Measurements from ENCODE around the gene SBF1.

SBF1 gene

DNA sequence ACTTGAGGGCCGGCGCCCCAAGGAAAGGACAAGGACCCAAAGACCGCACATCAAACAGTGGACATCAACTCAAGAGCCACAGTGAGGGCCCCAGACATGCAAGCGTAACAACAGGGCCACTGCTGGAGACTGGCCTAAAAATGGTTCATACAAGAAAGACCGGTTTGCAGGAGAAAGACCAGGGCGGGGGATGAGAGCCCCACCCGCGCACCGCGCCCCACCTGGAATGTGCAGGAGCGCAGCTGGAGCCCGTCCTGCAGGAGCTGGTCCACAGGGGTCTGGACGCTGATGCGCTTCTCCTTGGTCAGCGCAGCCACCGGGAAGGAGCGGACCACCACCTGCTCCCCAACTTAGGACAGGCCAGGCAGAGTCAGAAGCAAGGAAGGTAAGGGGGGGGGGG is 13.9 kb downstream of the SBF1 start:
- no peak for TF ChIP-seq CTCF (conservative IDR thresholded peaks at IDR 0.05; ENCODE audit: control insufficient read depth, insufficient read depth, low read depth, low read length)
- DNase-seq (ENCODE audit: low read depth): no peak
- no peak overlapping the region for H3K4me3 ChIP-seq (ENCODE audit: control insufficient read depth, low read depth, low read length)

DNA sequence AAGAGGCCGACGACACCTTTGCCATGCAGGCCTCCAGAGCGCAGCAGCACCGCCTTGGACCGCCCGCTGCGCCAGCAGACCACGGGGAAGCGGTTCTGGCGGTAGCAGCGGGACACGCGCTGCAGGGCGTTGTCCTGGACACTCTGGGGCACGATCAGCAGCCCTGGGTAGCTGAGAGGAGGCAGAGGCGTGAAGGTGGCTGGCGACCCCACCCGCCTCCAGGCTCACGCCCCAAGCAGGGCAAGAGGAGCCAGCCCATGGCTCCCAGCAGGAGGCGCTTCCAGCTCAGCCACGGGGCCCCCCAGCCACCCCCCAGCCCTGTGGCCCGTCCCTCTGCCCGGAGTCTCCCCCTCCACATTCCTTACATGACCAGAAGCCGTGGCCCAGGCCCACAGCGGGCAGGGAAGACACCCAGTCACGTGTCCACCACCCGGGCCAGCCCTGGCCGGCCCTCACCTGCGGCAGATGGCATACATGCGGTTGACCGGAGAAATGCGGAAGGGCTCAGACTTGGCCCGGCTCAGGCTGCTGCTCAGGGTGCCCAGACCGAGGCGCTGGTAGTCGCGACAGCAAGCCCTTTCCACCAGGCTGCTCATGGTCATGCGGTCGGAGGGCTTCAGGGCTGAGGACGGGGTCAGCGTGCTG is 15.2 kb downstream of the SBF1 start:
- no peak for TF ChIP-seq CTCF (conservative IDR thresholded peaks at IDR 0.05; ENCODE audit: control insufficient read depth, insufficient read depth, low read depth, low read length)
- no peak overlapping the region for H3K4me3 ChIP-seq (ENCODE audit: control insufficient read depth, low read depth, low read length)
- DNase-seq (ENCODE audit: low read depth): no peak

- H3K4me3 ChIP-seq (ENCODE audit: control insufficient read depth, low read depth, low read length): no peak overlapping the region
- TF ChIP-seq CTCF (conservative IDR thresholded peaks at IDR 0.05; ENCODE audit: control insufficient read depth, insufficient read depth, low read depth, low read length): no peak
- DNase-seq (ENCODE audit: low read depth): no peak
Measured at GRCh38 chr22:50459016-50459415, 15.8 kb downstream of the SBF1 start.

DNA sequence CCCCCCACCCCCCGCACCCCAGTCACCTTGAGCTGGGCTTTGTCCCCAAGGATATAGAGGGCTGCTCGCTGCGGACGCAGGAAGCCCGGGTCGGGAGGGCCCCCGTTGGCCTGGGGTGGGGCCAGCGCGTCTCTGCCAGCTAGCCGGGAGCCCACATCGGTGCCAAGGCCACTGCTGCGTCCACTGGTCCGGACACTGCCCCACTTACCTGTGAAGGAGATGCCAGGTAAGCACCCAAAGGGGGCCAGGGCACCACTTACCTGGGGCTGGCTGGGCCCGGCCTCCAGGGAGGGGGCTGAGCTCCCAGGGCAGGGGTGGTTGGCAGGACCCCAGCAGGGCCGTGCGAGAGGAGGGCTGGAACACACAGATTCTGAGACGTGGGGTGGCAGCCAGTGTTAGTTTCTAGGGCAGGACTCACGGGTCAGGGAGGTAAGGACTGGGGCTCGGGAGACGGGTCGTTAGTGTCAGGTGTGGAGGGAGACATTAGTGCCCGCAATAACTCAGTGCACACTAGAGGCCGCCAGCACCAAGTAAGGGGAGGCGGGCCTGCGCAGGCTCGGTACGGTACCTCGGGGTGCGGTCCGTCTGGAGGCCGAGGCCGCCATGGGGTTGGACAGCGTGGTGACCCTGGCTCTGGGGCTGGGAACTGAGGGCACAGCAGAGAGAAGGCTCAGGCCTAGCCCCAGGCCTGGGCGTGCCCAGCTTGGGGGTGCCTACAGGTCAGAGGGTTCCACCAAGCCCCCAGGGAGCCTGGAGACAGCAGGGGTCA is 18.2 kb downstream of the SBF1 start:
- no peak for DNase-seq (ENCODE audit: low read depth)
- no peak for TF ChIP-seq CTCF (conservative IDR thresholded peaks at IDR 0.05; ENCODE audit: control insufficient read depth, insufficient read depth, low read depth, low read length)
- H3K4me3 ChIP-seq (ENCODE audit: control insufficient read depth, low read depth, low read length): no peak overlapping the region

DNA sequence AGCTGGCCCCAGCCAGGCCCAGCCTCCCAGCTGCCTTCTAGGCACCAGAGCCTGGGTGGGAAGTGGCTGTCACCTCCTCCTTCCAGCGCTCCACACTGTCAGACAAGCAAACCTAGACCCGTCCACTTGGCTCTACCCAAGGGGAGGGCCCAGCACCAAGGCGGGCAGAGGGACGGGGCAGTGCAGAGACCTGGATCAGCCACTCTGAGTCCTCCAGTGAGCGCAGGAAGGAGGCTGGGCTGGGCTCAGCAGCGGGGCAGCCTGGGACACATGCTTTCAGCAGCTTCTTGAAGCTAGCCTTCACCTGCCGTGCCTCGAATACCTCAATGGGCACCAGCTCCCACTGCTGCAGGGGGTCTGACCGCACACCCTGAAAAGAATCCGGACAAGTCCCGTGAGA is 18.8 kb downstream of the SBF1 start:
- DNase-seq (ENCODE audit: low read depth): no peak
- TF ChIP-seq CTCF (conservative IDR thresholded peaks at IDR 0.05; ENCODE audit: control insufficient read depth, insufficient read depth, low read depth, low read length): no peak
- H3K4me3 ChIP-seq (ENCODE audit: control insufficient read depth, low read depth, low read length): no peak overlapping the region

- DNase-seq (ENCODE audit: low read depth): no peak
- TF ChIP-seq CTCF (conservative IDR thresholded peaks at IDR 0.05; ENCODE audit: control insufficient read depth, insufficient read depth, low read depth, low read length): no peak
Measured at GRCh38 chr22:50455201-50455600, 19.6 kb downstream of the SBF1 start.

More at GRCh38 chr22:50455201-50455600, 19.6 kb downstream of the SBF1 start:
- H3K4me3 ChIP-seq (ENCODE audit: control insufficient read depth, low read depth, low read length): no peak overlapping the region

Measured in fibroblast of mammary gland (primary cell).